ENCODE data around the gene TOX2.

Gene TOX2

GRCh38 chr20:44104798-44105517 is 190.3 kb downstream of the TOX2 start:
- TF ChIP-seq CTCF (IDR thresholded peaks at IDR 0.05; ENCODE audit: insufficient read depth, low read length, poor library complexity, severe bottlenecking): no peak
- Histone ChIP-seq H3K27me3 (replicated peaks; ENCODE audit: control insufficient read depth, insufficient read depth, low read length) (no peaks in the 10 kb centered on the region), H3K4me3 (replicated peaks; ENCODE audit: low read depth, low read length) (no peak overlapping the region), H3K36me3 (ENCODE audit: control insufficient read depth, insufficient read depth, low read length) (no peaks in the 10 kb centered on the region)
- no peak for DNase-seq (ENCODE audit: extremely low read depth, insufficient read length)

- Histone ChIP-seq H3K4me3 (replicated peaks; ENCODE audit: low read depth, low read length) (no peak overlapping the region), H3K27me3 (replicated peaks; ENCODE audit: control insufficient read depth, insufficient read depth, low read length) (no peaks in the 10 kb centered on the region), H3K36me3 (ENCODE audit: control insufficient read depth, insufficient read depth, low read length) (no peaks in the 10 kb centered on the region)
- DNase-seq (ENCODE audit: extremely low read depth, insufficient read length): no peak
- no peak for TF ChIP-seq CTCF (IDR thresholded peaks at IDR 0.05; ENCODE audit: insufficient read depth, low read length, poor library complexity, severe bottlenecking)
Measured at GRCh38 chr20:44106615-44107014, 192.0 kb downstream of the TOX2 start.

GRCh38 chr20:44109951-44110361 is 195.3 kb downstream of the TOX2 start:
- DNase-seq (ENCODE audit: extremely low read depth, insufficient read length): no peak
- no peaks in the 10 kb centered on the region; the same call in 1 of the 2 replicates for H3K27me3 ChIP-seq (replicated peaks; ENCODE audit: control insufficient read depth, insufficient read depth, low read length)
- TF ChIP-seq CTCF (IDR thresholded peaks at IDR 0.05; ENCODE audit: insufficient read depth, low read length, poor library complexity, severe bottlenecking): peak; percentile 32
- no peak overlapping the region for H3K4me3 ChIP-seq (replicated peaks; ENCODE audit: low read depth, low read length)
- no peaks in the 10 kb centered on the region for H3K36me3 ChIP-seq (ENCODE audit: control insufficient read depth, insufficient read depth, low read length)

- DNase-seq (ENCODE audit: extremely low read depth, insufficient read length): no peak
- TF ChIP-seq CTCF (IDR thresholded peaks at IDR 0.05; ENCODE audit: insufficient read depth, low read length, poor library complexity, severe bottlenecking): no peak
- Histone ChIP-seq H3K27me3 (replicated peaks; ENCODE audit: control insufficient read depth, insufficient read depth, low read length) (no peaks in the 10 kb centered on the region; the same call in 1 of the 2 replicates), H3K4me3 (replicated peaks; ENCODE audit: low read depth, low read length) (no peak overlapping the region), H3K36me3 (ENCODE audit: control insufficient read depth, insufficient read depth, low read length) (no peaks in the 10 kb centered on the region)
Measured at GRCh38 chr20:44110816-44111568, 196.3 kb downstream of the TOX2 start.

- DNase-seq (ENCODE audit: extremely low read depth, insufficient read length): no peak
- H3K36me3 ChIP-seq (ENCODE audit: control insufficient read depth, insufficient read depth, low read length): no peaks in the 10 kb centered on the region
Measured at GRCh38 chr20:44111712-44112335, 197.2 kb downstream of the TOX2 start.

More at GRCh38 chr20:44111712-44112335, 197.2 kb downstream of the TOX2 start:
- no peak for TF ChIP-seq CTCF (IDR thresholded peaks at IDR 0.05; ENCODE audit: insufficient read depth, low read length, poor library complexity, severe bottlenecking)
- H3K27me3 ChIP-seq (replicated peaks; ENCODE audit: control insufficient read depth, insufficient read depth, low read length): no peaks in the 10 kb centered on the region; the same call in 1 of the 2 replicates
- no peak overlapping the region for H3K4me3 ChIP-seq (replicated peaks; ENCODE audit: low read depth, low read length)
